ENCODE data around the gene COL1A2. TPM values are rescaled to one million over a fixed set of nuclear protein-coding genes. Genes with fewer than 3 reads are reported as not detected.

COL1A2 gene
- total RNA-seq, 1 experiment from 2014 or later = 144 TPM

DNA sequence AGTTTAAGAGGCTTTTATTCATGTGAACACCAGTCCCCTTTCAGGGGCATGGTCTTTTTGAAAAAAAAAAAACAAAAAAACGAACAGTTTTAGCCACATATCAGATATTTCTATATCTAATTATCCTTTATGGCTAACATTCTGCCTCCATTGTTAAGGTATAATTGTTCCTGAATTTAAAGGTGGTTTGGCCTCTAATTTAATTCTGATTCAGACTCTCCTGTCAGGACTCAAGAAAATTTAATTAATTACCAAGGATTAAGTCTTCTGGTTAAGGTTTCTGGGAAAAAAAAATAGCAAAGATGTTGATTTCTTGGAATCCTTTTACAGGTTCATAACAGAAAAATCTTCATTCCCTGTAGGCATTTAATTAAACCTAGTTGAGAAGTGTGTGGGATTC, 27.4 kb downstream of the COL1A2 start:
- DNase-seq (ENCODE audit: low spot score) = no peak
- ChIA-PET CTCF (no interaction called here), POLR2A (ENCODE audit: low non-redundant PET) (no interaction called here)
- intact Hi-C loops (cut with micrococcal nuclease; ENCODE audit: unreplicated experiment) = no loop called here
- no TSS peak for BruUV-seq (replicated peaks)
- peaks cover 100% of the 10 kb centered on the region for H3K36me3 ChIP-seq (ENCODE audit: insufficient read depth, low read length, poor library complexity, severe bottlenecking)
- no peak overlapping the region for H3K4me3 ChIP-seq (ENCODE audit: low read depth, low read length, poor library complexity, severe bottlenecking)
- H3K4me1 ChIP-seq (ENCODE audit: insufficient read depth, low read length, poor library complexity, severe bottlenecking) = peaks cover 4% of the 10 kb centered on the region
- no peak for TF ChIP-seq EZH2 (IDR thresholded peaks at IDR 0.05; ENCODE audit: borderline replicate concordance, low read depth, low read length, poor library complexity, severe bottlenecking)
- TF ChIP-seq, protein P1, sequence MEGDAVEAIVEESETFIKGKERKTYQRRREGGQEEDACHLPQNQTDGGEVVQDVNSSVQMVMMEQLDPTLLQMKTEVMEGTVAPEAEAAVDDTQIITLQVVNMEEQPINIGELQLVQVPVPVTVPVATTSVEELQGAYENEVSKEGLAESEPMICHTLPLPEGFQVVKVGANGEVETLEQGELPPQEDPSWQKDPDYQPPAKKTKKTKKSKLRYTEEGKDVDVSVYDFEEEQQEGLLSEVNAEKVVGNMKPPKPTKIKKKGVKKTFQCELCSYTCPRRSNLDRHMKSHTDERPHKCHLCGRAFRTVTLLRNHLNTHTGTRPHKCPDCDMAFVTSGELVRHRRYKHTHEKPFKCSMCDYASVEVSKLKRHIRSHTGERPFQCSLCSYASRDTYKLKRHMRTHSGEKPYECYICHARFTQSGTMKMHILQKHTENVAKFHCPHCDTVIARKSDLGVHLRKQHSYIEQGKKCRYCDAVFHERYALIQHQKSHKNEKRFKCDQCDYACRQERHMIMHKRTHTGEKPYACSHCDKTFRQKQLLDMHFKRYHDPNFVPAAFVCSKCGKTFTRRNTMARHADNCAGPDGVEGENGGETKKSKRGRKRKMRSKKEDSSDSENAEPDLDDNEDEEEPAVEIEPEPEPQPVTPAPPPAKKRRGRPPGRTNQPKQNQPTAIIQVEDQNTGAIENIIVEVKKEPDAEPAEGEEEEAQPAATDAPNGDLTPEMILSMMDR (conservative IDR thresholded peaks at IDR 0.05; ENCODE audit: low read depth, low read length) = no peak
- no peak overlapping the region for H3K27ac ChIP-seq (ENCODE audit: low read depth, low read length, poor library complexity, severe bottlenecking)
- no peaks in the 10 kb centered on the region for H3K9me3 ChIP-seq (ENCODE audit: low read depth, low read length, poor library complexity, severe bottlenecking)
- H3K27me3 ChIP-seq (replicated peaks; ENCODE audit: insufficient read depth, low read depth, low read length, poor library complexity) = no peaks in the 10 kb centered on the region

DNA sequence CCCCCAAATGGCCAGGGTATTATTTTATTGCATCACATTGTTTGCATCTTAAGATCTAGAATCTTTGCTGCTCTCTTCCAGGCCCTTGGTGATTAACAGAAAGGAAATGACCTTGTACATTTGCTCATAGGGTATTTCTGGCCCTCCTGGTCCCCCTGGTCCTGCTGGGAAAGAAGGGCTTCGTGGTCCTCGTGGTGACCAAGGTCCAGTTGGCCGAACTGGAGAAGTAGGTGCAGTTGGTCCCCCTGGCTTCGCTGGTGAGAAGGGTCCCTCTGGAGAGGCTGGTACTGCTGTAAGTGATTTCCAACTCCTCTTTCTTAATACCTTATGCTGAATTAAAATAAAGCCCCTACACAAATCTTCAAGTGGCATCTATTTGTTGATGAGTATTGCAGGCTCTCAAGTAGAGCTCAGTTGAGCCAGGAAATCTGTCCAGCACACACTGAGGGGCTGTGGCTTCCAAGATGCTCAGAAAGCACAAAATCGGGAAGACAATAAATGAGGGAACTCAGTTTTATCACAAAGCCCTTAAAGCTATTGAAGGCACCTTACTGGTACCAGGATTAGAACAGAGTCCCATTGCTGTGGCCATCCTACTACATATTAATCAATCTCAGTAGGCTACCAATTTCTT, 28.2 kb downstream of the COL1A2 start:
- no TSS peak for BruUV-seq (replicated peaks)
- POLR2A ChIA-PET (ENCODE audit: low non-redundant PET) = no interaction called here
- intact Hi-C loops (cut with micrococcal nuclease; ENCODE audit: unreplicated experiment) = no loop called here
- no peak for TF ChIP-seq EZH2 (IDR thresholded peaks at IDR 0.05; ENCODE audit: borderline replicate concordance, low read depth, low read length, poor library complexity, severe bottlenecking)
- TF ChIP-seq, protein P1 (conservative IDR thresholded peaks at IDR 0.05; ENCODE audit: low read depth, low read length) = no peak
- Histone ChIP-seq H3K27me3 (replicated peaks; ENCODE audit: insufficient read depth, low read depth, low read length, poor library complexity) (no peaks in the 10 kb centered on the region), H3K36me3 (ENCODE audit: insufficient read depth, low read length, poor library complexity, severe bottlenecking) (peaks cover 100% of the 10 kb centered on the region), H3K27ac (ENCODE audit: low read depth, low read length, poor library complexity, severe bottlenecking) (no peak overlapping the region), H3K9me3 (ENCODE audit: low read depth, low read length, poor library complexity, severe bottlenecking) (no peaks in the 10 kb centered on the region), H3K4me3 (ENCODE audit: low read depth, low read length, poor library complexity, severe bottlenecking) (no peak overlapping the region), H3K4me1 (ENCODE audit: insufficient read depth, low read length, poor library complexity, severe bottlenecking) (peaks cover 3% of the 10 kb centered on the region)
- DNase-seq (ENCODE audit: low spot score) = no peak
- CTCF ChIA-PET = no interaction called here

DNA sequence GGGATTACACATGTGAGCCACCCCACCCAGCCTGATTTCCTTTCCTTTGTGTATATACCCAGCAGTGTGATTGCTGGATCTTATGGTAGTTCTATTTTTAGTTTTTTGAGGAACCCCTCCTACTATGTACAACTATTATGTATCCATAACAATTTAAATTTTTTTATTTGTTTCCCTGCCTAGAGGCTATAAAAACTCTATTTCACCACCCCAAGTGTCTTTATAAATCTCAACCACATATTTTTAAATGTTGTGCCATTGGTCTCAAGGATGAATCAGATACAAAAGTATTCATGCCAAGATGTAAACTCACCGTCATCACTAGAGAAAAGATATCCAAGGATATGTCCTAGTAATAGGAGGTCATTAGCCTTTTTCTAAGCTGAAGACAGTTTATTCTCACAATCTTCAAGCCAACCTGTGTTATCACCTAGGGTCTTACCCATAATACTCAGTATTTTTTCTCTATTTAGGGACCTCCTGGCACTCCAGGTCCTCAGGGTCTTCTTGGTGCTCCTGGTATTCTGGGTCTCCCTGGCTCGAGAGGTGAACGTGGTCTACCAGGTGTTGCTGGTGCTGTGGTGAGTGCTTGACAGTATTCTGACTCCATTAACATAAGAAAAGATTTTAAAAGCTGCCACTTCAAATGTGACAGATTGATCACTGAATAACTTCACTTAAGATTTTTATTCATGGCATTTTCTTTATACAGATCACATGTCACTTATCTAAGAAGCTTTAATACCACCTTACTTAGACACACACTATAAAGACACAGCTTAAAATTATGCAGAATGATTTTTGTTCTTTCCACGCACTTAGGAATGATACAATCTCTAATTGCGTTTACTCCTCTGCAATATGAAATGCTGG, 29.4 kb downstream of the COL1A2 start:
- ChIA-PET CTCF (no interaction called here), POLR2A (ENCODE audit: low non-redundant PET) (no interaction called here)
- intact Hi-C loops (cut with micrococcal nuclease; ENCODE audit: unreplicated experiment) = no loop called here
- no peak overlapping the region for H3K27ac ChIP-seq (ENCODE audit: low read depth, low read length, poor library complexity, severe bottlenecking)
- no peak for DNase-seq (ENCODE audit: low spot score)
- H3K9me3 ChIP-seq (ENCODE audit: low read depth, low read length, poor library complexity, severe bottlenecking) = no peaks in the 10 kb centered on the region
- peaks cover 99% of the 10 kb centered on the region for H3K36me3 ChIP-seq (ENCODE audit: insufficient read depth, low read length, poor library complexity, severe bottlenecking)
- no peaks in the 10 kb centered on the region for H3K27me3 ChIP-seq (replicated peaks; ENCODE audit: insufficient read depth, low read depth, low read length, poor library complexity)
- no peak overlapping the region for H3K4me3 ChIP-seq (ENCODE audit: low read depth, low read length, poor library complexity, severe bottlenecking)
- no peak for TF ChIP-seq EZH2 (IDR thresholded peaks at IDR 0.05; ENCODE audit: borderline replicate concordance, low read depth, low read length, poor library complexity, severe bottlenecking)
- H3K4me1 ChIP-seq (ENCODE audit: insufficient read depth, low read length, poor library complexity, severe bottlenecking) = no peaks in the 10 kb centered on the region
- BruUV-seq (replicated peaks) = no TSS peak
